Mesenteric fat pad (tissue), 1 donor: ENCODE measurements around the gene PHLPP1. TPM values are rescaled to one million over a fixed set of nuclear protein-coding genes. Genes with fewer than 3 reads are reported as not detected.
"Not testable (repeated sequence)": the region's sequence is repeated elsewhere in the genome, so short reads cannot be mapped to it uniquely, and the experiment has no call there.

Source experiments
- DNase-seq: peaks from one replicate; pipeline ENCODE4 v3.0.0-alpha.2; 2020; ENCODE audit warnings: low spot score
- total RNA-seq: library from RNA; stranded (reverse); fragmentation: NEBNext Ultra II Directional; extraction: Animal tissue kit (Norgen Biotek cat#: 25700); gene quantifications from one replicate; pipeline ENCODE4 v1.2.1, GENCODE V29; 2021
- donor health status: DM: yes; HTN: yes; CAD: no.

Gene PHLPP1
- total RNA-seq, 1 donor from 2014 or later = 7.0 TPM

DNA sequence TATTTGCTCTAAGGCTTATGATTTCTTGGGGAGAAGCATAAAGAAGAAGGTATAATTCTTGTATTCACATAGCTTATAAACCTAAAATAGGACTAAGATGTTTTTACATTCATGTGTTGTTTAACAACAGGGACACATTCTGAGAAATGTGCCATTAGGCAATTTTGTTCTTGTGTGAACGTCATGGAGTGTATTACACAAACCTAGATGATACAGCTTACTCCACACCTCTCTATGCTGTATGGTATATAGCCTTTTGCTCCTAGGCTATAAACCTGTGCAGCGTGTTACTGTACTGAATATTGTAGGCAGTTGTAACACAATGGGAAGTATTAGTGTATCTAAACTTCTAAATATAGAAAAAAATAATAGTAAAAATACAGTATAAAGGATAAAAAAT is 92.1 kb downstream of the PHLPP1 start:
- no peak for DNase-seq

DNA sequence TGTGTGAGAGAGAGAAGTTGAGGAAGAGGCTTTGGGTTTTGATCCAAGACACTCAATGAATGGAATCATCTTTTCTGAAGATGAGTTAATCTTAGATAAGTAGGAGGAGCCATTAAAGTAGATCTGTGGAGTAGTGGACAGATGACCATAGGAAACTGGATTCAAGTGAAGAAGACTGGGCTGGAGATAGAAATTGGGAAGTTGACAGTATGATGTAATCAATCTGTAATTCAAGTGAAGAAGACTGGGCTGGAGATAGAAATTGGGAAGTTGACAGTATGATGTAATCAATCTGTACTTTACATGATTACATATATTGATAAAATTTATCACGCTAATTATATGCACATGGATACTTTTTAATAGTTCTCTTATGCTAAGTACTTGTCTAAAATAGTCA is 92.8 kb downstream of the PHLPP1 start:
- no peak for DNase-seq

DNA sequence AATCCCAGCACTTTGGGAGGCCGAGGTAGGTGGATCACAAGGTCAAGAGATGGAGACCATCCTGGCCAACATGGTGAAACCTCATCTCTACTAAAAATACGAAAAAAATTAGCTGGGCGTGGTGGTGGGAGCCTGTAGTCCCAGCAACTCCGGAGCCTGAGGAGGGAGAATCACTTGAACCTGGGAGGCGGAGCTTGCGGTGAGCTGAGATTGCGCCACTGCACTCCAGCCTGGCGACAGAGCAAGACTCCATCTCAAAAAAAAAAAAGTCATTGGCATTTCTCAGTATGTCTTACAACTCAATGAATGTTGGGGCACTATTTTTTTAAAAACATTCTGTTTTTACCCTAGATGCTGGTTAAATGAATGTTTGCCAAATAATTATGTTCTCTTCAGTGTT is 94.1 kb downstream of the PHLPP1 start:
- DNase-seq = not testable (repeated sequence)

DNA sequence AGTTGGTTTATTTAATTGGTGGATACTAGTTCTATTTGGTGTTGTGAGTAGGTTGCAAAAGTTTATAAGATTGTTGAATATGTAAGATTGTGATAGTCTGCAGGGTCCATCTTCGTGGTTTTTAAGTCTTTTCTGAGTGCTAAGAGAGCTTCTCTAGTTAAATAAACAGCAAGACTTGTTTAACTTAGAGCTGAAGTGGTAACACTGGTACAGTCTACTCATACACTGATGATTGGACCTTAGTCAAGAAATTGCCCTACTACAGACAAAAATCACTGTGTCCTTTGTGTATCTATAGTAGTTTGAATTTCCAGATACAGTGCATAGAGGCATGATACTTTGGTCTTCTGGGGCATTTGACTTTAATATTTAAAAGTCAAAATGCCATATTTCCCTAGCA is 94.6 kb downstream of the PHLPP1 start:
- no peak for DNase-seq

DNA sequence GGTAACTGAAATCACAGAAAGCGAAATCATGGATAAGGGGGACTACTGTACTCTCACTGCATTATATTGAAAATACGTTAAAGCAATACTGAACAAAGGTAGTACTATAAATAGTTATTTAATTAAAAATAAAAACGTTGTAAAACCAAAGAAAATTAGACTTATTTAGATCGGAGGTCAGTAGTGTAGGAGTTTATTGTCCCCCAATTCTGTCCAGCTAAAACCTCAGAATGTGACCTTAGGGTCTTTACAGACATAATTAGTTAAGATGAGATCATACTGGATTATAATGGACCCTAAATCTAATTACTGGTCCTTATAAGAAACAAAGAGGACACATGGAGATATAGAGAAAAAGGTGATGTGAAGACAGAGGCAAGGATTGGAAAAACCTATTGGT is 95.3 kb downstream of the PHLPP1 start:
- DNase-seq = no peak

DNA sequence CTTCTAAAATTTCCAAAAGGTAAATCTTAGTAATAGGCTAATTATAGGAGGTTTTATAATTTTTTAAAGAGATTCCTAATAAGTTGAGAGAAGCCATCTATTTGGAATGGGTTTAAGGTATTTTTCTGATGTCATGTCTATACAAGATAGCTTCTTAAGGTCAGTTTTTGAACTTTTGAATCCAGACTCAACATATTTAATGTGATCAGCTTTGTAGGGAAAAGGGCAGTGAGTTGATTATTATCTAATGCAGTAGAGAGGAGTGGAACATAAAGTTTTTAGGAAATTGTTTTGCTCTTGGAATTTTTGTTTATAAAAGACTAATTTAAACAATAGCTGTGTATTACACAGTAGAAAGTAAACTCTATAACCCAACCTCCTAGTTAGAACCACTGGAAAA is 96.3 kb downstream of the PHLPP1 start:
- DNase-seq = no peak

DNA sequence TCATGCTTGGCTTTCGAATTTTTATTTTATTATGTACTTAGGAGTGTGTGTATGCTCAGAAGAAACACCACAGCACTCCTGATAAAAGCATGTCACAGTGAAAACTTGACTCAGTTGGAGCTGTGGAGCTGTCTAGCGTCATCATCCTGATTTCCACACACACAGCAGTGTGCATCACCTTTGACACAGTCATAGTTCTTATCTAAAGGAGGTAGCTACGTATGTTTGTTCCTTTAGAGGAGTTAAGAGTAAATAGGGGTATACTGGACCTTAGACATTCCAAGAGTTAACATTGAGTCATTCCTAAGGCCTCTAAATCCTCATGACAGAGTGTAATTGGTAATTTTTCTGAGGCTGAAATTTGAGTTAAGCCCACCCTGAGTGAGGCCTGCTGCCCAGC is 96.9 kb downstream of the PHLPP1 start:
- DNase-seq = no peak

DNA sequence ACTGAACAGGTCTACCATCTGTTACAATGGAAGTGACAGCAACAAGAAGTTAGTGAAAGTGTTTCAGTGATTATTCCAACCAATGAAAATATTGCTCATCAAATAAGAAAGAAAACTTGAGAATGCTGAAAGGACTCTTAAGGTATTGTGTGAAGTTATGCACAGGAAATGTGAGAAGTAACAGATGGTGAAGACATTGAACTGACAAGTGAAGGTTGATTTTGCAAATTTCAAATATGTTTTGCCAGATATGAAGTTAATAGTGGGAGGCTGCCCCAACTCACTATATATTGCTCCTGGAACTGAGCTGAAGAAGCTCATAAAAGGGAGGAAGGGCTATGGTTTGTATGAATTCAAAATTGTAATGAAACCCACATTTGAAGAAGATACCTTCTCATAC is 97.5 kb downstream of the PHLPP1 start:
- no peak for DNase-seq

DNA sequence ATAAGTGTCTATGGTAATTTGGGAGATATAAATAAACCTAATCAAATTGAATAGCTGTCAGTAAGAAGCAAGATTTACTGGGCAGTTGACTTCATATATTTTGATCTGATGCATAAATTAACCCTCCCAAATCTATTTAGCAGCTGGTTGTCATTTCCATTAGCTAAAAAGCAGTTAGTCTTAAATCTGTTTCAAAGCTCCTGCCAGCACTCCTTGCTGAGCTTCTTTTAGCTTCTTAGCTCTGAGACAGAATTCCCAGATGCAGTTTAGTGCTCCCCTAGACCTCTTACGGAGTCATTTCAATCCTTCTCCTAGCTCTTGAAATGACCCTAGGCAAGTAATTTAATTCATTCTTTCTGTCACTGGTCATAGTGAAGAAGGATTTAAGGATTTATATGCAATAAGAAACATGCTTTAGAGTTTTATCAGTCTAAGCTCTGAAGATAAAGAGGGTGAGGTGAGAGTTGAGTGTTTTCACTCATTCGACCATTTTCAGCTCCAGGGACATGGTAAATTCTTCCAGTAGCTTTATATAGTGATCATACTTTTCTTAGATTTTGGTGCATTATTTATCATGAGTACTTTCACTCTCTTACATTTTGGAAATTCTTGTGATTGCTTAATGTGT is 98.9 kb downstream of the PHLPP1 start:
- no peak for DNase-seq

DNA sequence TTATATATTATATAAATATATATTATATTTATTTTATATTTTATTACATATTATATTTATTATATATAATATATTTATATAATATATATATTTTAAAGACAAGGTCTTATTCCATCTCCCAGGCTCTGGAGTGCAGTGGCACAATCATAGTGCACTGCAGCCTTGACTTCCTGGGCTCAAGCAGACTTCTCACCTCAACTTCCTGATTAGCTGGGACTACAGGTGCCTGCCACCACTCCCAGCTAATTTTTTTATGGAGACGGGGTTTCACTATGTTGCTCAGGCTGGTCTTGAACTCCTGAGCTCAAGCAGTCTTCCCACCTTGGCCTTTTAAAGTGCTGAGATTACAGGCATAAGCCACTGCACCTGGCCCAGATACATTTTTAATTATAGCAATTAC is 110.0 kb downstream of the PHLPP1 start:
- no peak for DNase-seq

DNA sequence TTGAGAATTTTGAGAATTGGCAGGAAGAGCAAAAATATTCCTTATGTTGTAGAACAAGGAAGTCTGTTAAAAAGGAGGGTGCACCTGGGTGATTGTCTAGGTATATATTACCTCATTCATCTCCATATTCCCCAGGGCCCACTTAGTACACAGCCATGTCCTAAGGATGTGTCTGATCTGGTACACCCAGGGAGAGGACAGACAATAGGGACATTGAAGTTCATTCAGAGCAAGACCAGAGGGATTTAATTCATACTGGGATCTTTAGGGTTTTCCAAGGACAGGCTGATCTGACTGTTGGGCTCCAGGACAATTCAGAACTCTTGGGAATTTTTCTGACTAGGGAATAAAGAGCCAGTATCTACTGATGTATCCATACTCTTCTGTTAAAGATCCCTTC is 112.1 kb downstream of the PHLPP1 start:
- DNase-seq = no peak

DNA sequence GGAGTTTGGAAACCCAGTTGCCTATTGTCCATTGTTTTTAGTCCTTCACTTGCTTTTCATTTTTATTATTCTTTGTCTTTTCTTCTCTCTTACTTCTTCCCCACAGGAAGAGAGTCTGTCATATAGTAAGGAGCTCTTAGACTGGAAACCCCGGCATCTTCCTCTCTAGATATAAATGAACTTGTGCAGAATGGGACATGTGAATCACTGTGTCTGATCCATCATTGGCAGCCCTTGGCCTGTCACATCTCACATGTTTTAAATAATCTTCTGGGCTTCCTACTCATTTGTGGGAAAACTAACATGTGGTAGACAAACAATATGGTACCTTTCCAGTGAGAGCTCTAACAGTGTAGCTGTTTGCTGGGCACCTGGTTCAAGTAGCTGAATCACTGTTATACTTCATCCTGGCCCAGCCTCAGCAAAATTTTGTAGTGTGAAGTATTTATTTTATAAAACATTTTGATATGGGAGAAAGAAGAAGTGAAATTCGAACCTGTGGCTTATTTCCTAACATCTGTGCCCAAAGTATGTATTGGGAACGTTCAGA is 112.8 kb downstream of the PHLPP1 start:
- DNase-seq = no peak

DNA sequence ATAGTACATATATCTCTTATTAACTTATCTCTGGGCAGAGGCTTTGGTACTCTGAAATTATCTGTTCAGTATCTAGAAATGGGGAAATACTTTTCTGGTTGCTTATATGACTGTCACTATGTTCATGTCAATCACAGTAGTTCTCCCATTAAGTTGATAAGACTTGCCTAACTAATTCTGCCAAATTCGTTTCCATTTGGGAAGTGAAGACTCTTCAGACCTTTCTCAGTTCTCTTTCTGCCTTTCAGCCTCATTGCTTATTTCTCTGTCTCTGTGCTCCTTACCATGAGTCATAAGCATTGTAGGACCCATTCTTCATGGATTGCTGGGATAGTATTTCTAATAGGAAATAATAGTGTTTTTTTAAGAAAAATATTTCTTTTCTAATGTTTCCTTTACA is 113.5 kb downstream of the PHLPP1 start:
- no peak for DNase-seq

DNA sequence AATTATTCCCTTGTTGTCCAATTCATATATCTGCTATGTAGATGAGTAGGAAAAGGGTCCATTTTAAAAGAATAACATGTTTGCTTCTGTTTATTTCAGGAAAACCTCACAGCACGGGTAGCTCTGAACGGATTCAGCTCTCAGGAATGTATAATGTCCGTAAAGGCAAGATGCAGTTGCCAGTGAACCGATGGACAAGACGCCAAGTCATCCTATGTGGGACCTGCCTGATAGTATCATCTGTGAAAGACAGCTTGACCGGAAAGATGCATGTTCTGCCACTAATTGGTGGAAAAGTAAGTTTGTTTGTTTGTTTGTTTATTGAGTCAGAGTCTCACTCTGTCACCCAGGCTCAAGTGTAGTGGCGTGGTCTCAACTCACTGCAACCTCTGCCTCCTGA is 114.6 kb downstream of the PHLPP1 start:
- no peak for DNase-seq

DNA sequence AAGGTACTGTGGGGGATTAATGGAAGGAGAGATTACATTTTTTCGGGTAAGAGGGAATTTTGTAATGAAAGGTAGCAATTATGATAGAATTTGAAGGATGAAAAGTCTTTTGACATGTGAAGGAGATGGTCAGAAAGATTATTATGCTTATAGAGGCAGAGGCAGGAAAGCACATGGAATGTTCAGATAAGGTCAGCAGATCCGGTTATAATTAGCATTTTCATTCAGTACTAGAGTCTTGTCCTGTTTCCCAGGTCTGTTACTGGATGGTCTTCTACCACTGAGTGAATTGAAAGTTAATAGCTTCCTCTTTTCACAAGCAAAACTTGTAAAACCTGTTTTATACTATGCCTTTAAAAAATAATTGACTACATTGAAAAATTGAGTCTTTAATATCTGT is 116.9 kb downstream of the PHLPP1 start:
- DNase-seq = no peak

DNA sequence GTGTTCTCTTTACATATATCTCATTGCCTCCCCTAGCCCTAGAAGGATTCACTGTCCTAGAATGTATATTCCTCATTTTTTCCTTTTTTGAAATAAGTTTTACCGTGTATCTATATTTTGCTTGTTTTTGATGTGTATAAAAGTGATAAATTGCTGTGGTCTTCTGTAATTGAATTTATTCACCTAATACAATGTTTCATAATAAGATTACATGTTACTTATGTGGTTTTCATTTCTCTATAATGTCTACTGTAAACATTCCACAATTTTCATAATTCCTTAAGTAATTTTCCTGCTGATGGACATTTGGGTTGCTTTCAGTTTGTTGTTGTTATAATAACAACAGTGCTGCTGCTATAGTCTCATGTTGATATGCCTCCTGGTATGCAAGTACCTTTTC is 118.2 kb downstream of the PHLPP1 start:
- no peak for DNase-seq

DNA sequence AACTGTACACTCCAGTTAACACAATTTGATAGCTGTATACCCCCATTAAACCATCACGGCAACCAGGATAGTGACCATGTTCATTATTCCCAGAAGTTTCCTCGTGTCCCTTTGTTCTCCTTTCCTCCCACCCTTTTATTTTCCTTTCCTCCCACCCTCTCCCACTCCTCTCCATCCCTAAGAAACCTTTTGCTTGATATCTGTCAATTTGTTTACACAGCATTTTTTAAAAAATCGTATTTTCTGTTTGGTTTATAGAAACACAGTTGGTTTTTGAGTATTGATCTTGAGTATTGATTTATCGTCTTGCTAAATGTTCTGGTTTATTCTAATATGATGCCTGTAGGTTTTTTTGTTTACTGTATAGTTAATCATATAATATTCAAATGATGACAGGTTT is 119.4 kb downstream of the PHLPP1 start:
- DNase-seq = no peak

DNA sequence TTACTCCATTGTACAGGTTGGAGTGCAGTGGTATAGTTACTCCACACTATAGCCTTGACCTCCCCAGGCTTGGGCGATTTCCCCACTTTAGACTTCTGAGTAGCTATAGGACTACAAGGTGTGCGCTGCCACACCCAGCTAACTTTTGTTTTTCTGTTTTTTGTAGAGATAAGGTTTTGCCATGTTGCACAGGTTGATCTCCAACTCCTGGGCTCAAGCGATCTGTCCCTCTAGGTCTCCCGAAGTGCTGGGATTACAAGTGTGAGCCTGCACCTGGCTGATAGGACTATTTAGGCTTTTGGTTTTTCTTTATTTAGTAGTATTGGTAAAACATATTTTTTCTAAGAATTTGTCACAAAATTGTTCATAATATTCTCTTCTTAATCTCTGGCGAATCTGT is 121.7 kb downstream of the PHLPP1 start:
- no peak for DNase-seq

DNA sequence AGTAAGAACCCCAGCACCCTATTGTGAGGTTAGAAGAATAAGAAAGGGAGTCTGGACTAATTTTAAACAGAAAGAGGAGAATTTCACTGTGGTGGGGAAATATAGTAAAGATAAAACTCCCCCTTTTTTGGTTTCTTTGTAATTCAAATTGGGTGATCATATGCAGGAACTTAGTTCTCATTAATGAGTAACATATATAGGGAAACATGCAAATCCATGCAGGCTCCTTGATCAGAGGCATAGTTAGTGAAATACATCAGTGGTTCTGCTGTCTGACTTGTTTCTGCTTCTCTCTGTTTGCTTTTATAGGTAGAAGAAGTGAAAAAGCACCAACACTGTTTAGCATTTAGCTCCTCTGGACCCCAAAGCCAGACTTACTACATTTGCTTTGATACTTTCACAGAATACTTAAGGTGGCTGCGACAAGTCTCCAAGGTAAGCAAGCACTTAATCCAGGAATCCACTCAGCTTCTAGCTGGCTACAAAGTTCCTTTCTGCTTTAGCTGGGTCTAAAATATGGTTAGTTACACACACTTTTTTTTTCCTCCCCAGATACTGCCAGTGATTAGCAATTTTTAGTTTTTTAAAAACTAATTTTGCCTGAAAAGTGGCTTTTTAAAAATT is 123.2 kb downstream of the PHLPP1 start:
- no peak for DNase-seq

DNA sequence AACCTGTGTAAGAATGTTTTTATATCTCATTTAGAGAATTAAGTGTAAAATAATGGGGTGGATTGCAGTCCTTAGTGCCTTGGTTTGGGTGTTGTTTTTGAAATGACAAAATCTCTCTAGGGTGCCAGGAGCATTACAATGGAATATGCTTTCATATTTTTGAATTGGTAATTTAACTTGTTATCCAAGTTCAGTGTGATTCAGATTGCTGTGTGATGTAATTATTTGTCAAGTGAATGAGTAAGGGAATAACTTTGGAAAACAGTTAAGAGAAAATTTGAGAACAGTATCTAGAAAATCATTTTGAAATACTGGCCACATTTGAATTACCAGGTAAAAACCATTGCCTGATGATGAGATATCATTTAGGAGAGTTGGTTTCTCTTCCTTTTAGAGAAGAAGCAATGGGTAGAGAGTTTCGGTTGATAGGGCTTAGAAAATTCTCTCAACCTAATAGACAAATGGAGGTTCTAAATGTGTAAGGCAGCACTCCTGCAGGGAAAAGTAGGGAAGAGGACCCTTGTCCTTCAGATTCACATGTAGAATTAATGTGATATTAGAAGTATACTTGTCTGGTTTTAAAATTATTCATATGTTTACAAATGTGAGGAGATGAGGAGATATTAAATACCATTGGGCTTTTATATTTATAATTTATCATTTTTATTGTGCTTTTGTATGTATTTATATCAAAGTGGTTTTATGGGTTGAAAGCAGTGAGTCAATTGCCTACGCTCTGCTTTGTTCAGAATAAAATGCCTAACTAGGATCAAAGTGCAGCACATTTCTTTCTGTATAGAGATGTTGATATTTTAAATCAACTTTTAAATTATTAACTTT is 124.8 kb downstream of the PHLPP1 start:
- DNase-seq = no peak

DNA sequence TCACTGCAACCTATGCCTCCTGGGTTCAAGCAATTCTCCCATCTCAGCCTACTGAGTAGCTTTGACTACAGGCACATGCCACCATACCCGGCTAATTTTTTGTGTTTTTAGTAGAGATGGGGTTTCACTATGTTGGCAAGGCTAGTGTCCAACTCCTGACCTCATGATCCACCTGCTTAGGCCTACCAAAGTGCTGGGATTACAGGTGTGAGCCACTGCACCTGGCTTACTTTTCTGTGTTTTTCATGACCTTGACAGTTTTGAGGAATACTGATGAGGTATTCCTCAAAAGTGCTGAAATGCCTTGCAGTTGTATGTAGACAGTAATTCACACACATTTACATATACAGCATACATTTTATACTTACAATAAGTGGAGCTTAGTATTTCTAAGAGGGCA is 126.1 kb downstream of the PHLPP1 start:
- DNase-seq = no peak

DNA sequence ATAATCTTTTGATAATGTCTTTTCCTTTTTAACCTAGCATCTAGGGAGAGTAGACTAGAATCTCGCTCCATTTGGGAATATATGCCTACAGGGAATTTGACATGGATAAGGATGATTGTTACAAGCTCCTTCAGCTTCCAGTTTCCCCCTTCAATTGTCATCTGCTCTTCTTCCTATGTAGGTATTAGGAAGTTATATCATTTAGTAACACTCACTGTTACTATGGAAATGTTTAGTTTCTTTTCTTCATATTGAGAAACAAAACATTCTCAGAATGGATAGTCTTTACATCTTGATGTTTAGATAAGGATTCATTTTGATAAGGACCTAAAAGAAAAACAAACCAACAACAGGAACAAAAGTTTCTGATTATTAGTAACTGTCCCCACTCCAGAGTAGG is 127.6 kb downstream of the PHLPP1 start:
- no peak for DNase-seq
